ENCODE results near the gene GXYLT2. TPM values are rescaled to one million over a fixed set of nuclear protein-coding genes. Genes with fewer than 3 reads are reported as not detected.

The GXYLT2 gene
- total and polyA plus RNA-seq, 2 of the 13 experiments (the other 11 are each of a cell fraction or from before 2014, with no cell fraction given) = 4.3 to 6.9 TPM

DNA sequence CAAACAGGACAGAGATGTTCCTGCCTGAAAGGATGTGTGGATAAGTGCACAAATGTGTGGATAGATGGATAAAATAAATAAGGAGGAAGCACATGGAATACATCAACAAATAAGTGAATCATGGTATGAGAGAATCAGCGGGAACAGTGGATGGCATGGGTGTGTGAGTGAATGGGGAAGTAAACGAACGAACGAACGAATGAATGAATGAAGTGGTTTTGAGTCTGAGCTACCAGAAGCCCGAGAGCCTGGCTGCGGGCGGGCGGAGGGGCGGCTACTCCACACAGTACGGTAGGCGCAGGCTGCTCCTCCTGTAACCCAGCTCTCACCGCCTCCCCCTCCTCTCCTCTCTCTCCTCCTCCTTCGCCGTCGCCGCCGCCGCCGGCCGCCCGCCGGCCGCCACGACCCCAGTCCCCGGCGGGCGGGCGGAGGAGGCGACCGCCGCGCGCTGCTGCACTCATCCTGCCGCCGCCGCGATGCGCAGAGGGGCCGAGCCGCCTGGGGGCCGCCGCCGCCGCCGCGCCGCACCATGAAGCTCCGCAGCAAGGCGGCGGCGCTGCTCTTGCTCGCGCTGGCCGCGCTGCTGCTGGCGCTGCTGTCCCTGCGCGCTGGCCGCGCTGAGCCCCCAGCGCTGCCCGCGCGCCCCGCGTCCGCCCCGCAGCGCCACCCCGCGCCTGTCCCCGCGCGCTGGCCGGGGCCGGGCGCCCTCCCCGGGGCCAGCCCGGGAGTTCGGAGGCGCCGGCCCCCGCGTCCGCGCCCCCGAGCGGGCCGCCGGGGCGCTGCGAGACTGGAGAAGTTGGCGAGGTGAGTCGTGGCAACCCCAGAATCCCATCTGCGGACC lies at the start of gene GXYLT2 (continued):
- no peak for TF ChIP-seq ZNF740 (CRISPR knock-in tag; IDR thresholded peaks at IDR 0.05)
- no peak for TF ChIP-seq KDM3A (CRISPR knock-in tag; IDR thresholded peaks at IDR 0.05; ENCODE audit: low read depth)
- no peak for TF ChIP-seq ZFP36L2 (CRISPR knock-in tag; IDR thresholded peaks at IDR 0.05)
- no peak for TF ChIP-seq ZMYM2 (CRISPR knock-in tag; IDR thresholded peaks at IDR 0.05)
- TF ChIP-seq FOXO1 (CRISPR knock-in tag; IDR thresholded peaks at IDR 0.05) = 0 out of 2 replicates have a peak, but pooled peaks have one; percentile 20
- no peak for TF ChIP-seq REL (CRISPR knock-in tag; conservative IDR thresholded peaks at IDR 0.05)
- TF ChIP-seq ZNF350 (CRISPR knock-in tag; IDR thresholded peaks at IDR 0.05; ENCODE audit: borderline replicate concordance, low read depth) = no peak
- no peak for TF ChIP-seq SSRP1 (CRISPR knock-in tag; IDR thresholded peaks at IDR 0.05)
- TF ChIP-seq HOXA3 (CRISPR knock-in tag; IDR thresholded peaks at IDR 0.05) = no peak
- no peak for TF ChIP-seq ZNF564 (CRISPR knock-in tag; IDR thresholded peaks at IDR 0.05)
- TF ChIP-seq WIZ (CRISPR knock-in tag; IDR thresholded peaks at IDR 0.05) = no peak
- TF ChIP-seq SKI (IDR thresholded peaks at IDR 0.05; ENCODE audit: partially characterized antibody) = peak; percentile 44
- no peak for TF ChIP-seq ZNF766 (CRISPR knock-in tag; IDR thresholded peaks at IDR 0.05; ENCODE audit: borderline replicate concordance)
- TF ChIP-seq MIER3 (CRISPR knock-in tag; IDR thresholded peaks at IDR 0.05; ENCODE audit: borderline replicate concordance) = no peak
- no peak for TF ChIP-seq NR2F6 (IDR thresholded peaks at IDR 0.05)
- TF ChIP-seq NR2F6 (CRISPR knock-in tag; IDR thresholded peaks at IDR 0.05) = no peak
- TF ChIP-seq, protein P1, sequence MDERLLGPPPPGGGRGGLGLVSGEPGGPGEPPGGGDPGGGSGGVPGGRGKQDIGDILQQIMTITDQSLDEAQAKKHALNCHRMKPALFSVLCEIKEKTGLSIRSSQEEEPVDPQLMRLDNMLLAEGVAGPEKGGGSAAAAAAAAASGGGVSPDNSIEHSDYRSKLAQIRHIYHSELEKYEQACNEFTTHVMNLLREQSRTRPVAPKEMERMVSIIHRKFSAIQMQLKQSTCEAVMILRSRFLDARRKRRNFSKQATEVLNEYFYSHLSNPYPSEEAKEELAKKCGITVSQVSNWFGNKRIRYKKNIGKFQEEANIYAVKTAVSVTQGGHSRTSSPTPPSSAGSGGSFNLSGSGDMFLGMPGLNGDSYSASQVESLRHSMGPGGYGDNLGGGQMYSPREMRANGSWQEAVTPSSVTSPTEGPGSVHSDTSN (CRISPR knock-in tag; IDR thresholded peaks at IDR 0.05) = no peak
- no peak for TF ChIP-seq ATF7-NPFF (CRISPR knock-in tag; IDR thresholded peaks at IDR 0.05; ENCODE audit: low read depth)
- TF ChIP-seq, protein P2, sequence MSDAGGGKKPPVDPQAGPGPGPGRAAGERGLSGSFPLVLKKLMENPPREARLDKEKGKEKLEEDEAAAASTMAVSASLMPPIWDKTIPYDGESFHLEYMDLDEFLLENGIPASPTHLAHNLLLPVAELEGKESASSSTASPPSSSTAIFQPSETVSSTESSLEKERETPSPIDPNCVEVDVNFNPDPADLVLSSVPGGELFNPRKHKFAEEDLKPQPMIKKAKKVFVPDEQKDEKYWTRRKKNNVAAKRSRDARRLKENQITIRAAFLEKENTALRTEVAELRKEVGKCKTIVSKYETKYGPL (CRISPR knock-in tag; IDR thresholded peaks at IDR 0.05) = no peak
- 0 out of 2 replicates have a peak, but pooled peaks have one; percentile 46 for TF ChIP-seq ZNF343 (CRISPR knock-in tag; IDR thresholded peaks at IDR 0.05)
- TF ChIP-seq CREB1 (IDR thresholded peaks at IDR 0.05) = no peak
- no peak for TF ChIP-seq CREB1 (CRISPR knock-in tag; IDR thresholded peaks at IDR 0.05)
- no peak for TF ChIP-seq SOX6 (IDR thresholded peaks at IDR 0.05)
- 0 out of 2 replicates have a peak, but pooled peaks have one; percentile 9 for TF ChIP-seq SOX6 (CRISPR knock-in tag; IDR thresholded peaks at IDR 0.05)
- TF ChIP-seq, protein P3, sequence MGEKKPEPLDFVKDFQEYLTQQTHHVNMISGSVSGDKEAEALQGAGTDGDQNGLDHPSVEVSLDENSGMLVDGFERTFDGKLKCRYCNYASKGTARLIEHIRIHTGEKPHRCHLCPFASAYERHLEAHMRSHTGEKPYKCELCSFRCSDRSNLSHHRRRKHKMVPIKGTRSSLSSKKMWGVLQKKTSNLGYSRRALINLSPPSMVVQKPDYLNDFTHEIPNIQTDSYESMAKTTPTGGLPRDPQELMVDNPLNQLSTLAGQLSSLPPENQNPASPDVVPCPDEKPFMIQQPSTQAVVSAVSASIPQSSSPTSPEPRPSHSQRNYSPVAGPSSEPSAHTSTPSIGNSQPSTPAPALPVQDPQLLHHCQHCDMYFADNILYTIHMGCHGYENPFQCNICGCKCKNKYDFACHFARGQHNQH (CRISPR knock-in tag; IDR thresholded peaks at IDR 0.05) = no peak
- no peak for TF ChIP-seq KDM5A (IDR thresholded peaks at IDR 0.05; ENCODE audit: borderline replicate concordance, low read length)
- TF ChIP-seq SMC3 (IDR thresholded peaks at IDR 0.05; ENCODE audit: low read length) = no peak
- no peak for TF ChIP-seq FOXP4 (CRISPR knock-in tag; IDR thresholded peaks at IDR 0.05)
- no peak for TF ChIP-seq ZC3H4 (CRISPR knock-in tag; IDR thresholded peaks at IDR 0.05; ENCODE audit: borderline replicate concordance)

All from HepG2 (cell line).